K562 (cell line): ENCODE results near the gene SMIM13. TPM values are rescaled to one million over a fixed set of nuclear protein-coding genes. Genes with fewer than 3 reads are reported as not detected.

Experiments
- AFF1 ChIP-seq, 2 experiments: fragments of 450-650 bp; IDR thresholded peaks; 2 replicates each; pipeline ENCODE4 v1.6.1; 2018; ENCODE audit warnings: mild to moderate bottlenecking in 2 of 2, low read depth in 1 of 2; ENCODE audit not compliant: partially characterized antibody in 2 of 2
- CEBPB ChIP-seq: fragments of 450-650 bp; IDR thresholded peaks from 2 replicates; pipeline ENCODE4 v1.6.1; 2016; ENCODE audit warnings: missing genetic modification characterization, missing compliant biosample characterization
- ELF1 ChIP-seq: fragments of 200-800 bp; sonication (Bioruptor generic); IDR thresholded peaks from 2 replicates; pipeline ENCODE4 v1.6.1; 2016; ENCODE audit warnings: missing genetic modification characterization, missing compliant biosample characterization
- EP300 ChIP-seq: IDR thresholded peaks from 2 replicates; pipeline ENCODE4 v1.6.1; 2012; ENCODE audit warnings: low read length, improper control_type of control experiment
- GABPA ChIP-seq: fragments of 200-800 bp; sonication (Bioruptor generic); conservative IDR thresholded peaks from 2 replicates; pipeline ENCODE4 v1.6.1; 2016; ENCODE audit warnings: low read depth, missing genetic modification characterization, missing compliant biosample characterization
- JUN ChIP-seq, 2 experiments: sonication (generic) in 1 of 2; formaldehyde crosslinking in 1 of 2; IDR thresholded peaks; 2 replicates each; pipeline versions ENCODE4 v1.6.1 to v1.8.0; 2012 to 2022; ENCODE audit warnings: borderline replicate concordance in 2 of 2, mild to moderate bottlenecking in 2 of 2, improper control_type of control experiment in 1 of 2, low read depth in 1 of 2, low read length in 1 of 2, missing genetic modification reagents in 1 of 2
- MEF2D ChIP-seq: conservative IDR thresholded peaks from 2 replicates; pipeline ENCODE4 v1.6.1; 2016; ENCODE audit warnings: low read depth, missing genetic modification characterization, missing compliant biosample characterization
- PRPF4 ChIP-seq: fragments of 200-400 bp; formaldehyde crosslinking; IDR thresholded peaks from one replicate; pipeline ENCODE4 v1.6.1; 2017; ENCODE audit warnings: low read length, low read depth, mild to moderate bottlenecking; ENCODE audit not compliant: insufficient read depth, poor library complexity, severe bottlenecking
- RFX5 ChIP-seq: IDR thresholded peaks from 2 replicates; pipeline ENCODE4 v1.6.1; 2011; ENCODE audit warnings: low read depth, mild to moderate bottlenecking, improper control_type of control experiment, low read length
- SMARCB1 ChIP-seq: IDR thresholded peaks from 2 replicates; pipeline ENCODE4 v1.6.1; 2011; ENCODE audit warnings: improper control_type of control experiment, low read depth; ENCODE audit not compliant: insufficient read length
- TARDBP ChIP-seq: fragments of 450-650 bp; IDR thresholded peaks from 2 replicates; pipeline ENCODE4 v1.6.1; 2016
- TOE1 ChIP-seq, 2 experiments: fragments of 450-650 bp in 1 of 2; sonication (generic) in 1 of 2; formaldehyde crosslinking in 1 of 2; IDR thresholded peaks; 2 replicates each; pipeline versions ENCODE4 v1.7.1 to v1.8.0; 2016 to 2022; ENCODE audit warnings: borderline replicate concordance in 2 of 2, mild to moderate bottlenecking in 2 of 2, antibody characterized with exemption in 1 of 2, inconsistent platforms in 1 of 2, low read depth in 1 of 2, missing genetic modification reagents in 1 of 2, moderate library complexity in 1 of 2
- ZEB2 ChIP-seq: fragments of 450-650 bp; IDR thresholded peaks from 2 replicates; pipeline ENCODE4 v1.6.1; 2016
- ZNF124 ChIP-seq: sonication (generic); formaldehyde crosslinking; IDR thresholded peaks from 2 replicates; pipeline ENCODE4 v1.8.1; 2022; ENCODE audit warnings: missing genetic modification reagents
- ZNF212 ChIP-seq: fragments of 450-650 bp; formaldehyde crosslinking; IDR thresholded peaks from 2 replicates; pipeline ENCODE4 v1.4.0; 2020; ENCODE audit warnings: mild to moderate bottlenecking
- ZNF253 ChIP-seq: fragments of 250-450 bp; sonication (Bioruptor Pico); conservative IDR thresholded peaks from 2 replicates; pipeline ENCODE4 v1.6.1; 2021; ENCODE audit warnings: mild to moderate bottlenecking
- ZNF384 ChIP-seq: IDR thresholded peaks from 2 replicates; pipeline ENCODE4 v1.6.1; 2012; ENCODE audit warnings: low read depth, low read length, improper control_type of control experiment
- ZNF41 ChIP-seq: fragments of 250-450 bp; sonication (Bioruptor Pico); conservative IDR thresholded peaks from 2 replicates; pipeline ENCODE4 v1.4.0; 2020; ENCODE audit warnings: mild to moderate bottlenecking
- ZNF436 ChIP-seq: fragments of 250-450, 450-650 bp; sonication (Bioruptor Pico); formaldehyde crosslinking; IDR thresholded peaks from 2 replicates; pipeline ENCODE4 v1.7.0; 2020; ENCODE audit warnings: mild to moderate bottlenecking
- ZNF696 ChIP-seq: fragments of 250-450 bp; sonication (Bioruptor Pico); conservative IDR thresholded peaks from 2 replicates; pipeline ENCODE4 v1.4.0; 2020; ENCODE audit warnings: mild to moderate bottlenecking, moderate library complexity
- polyA plus RNA-seq, 8 experiments: library from polyadenylated mRNA; depleted of rRNA in 4 of 8; stranded (reverse) in 5 of 8; unstranded in 3 of 8; fragments of >200 nt; fragmentation: Nextera tagmentation in 2 of 8; fragmentation: Illumina TruSeq in 1 of 8; extraction: Ambion mirVana in 2 of 8; extraction: Trizol in 1 of 8; gene quantifications; 2 replicates each; pipeline versions ENCODE4 v1.2.1 to v1.2.3, GENCODE V29; 2011 to 2014; ENCODE audit warnings: inconsistent platforms in 1 of 8, missing spikeins in 1 of 8
- total RNA-seq, 7 experiments: library from RNA; depleted of rRNA in 6 of 7; stranded (reverse); fragments of >200 nt in 6 of 7; fragmentation: Illumina TruSeq in 2 of 7; extraction: Trizol in 2 of 7; gene quantifications; 2 replicates each; pipeline versions ENCODE4 v1.2.1 to v1.2.3, GENCODE V29; 2011 to 2021; ENCODE audit warnings: low replicate concordance in 1 of 7

SMIM13 gene
- total and polyA plus RNA-seq, 9 of the 15 experiments (the other 6 are each of a cell fraction or from before 2014, with no cell fraction given) = 5.5 to 24.8 (median 11.7) TPM

GRCh38 chr6:11111769-11112437 lies 18.3 kb downstream of the SMIM13 start (continued):
- TF ChIP-seq ZNF124 = no peak
- no peak for TF ChIP-seq RFX5
- no peak for TF ChIP-seq ZNF253 (CRISPR knock-in tag)
- TF ChIP-seq SMARCB1 = no peak
- no peak for TF ChIP-seq ZNF436 (CRISPR knock-in tag)
- TF ChIP-seq EP300 = peak; percentile 49; the same call in 1 of the 2 replicates
- TF ChIP-seq TARDBP = no peak
- peak; percentile 71; the same call in 1 of the 2 replicates for TF ChIP-seq ELF1 (tag)
- TF ChIP-seq ZNF212 (CRISPR knock-in tag) = no peak
- peak; percentile 1; the same call in 1 of the 2 replicates for TF ChIP-seq JUN (IDR thresholded peaks at IDR 0.05; ENCODE audit: borderline replicate concordance, low read depth, low read length)
- TF ChIP-seq JUN (CRISPR knock-in tag; IDR thresholded peaks at IDR 0.05; ENCODE audit: borderline replicate concordance) = no peak
- TF ChIP-seq ZNF41 (CRISPR knock-in tag) = 0 out of 2 replicates have a peak, but pooled peaks have one; percentile 8
- TF ChIP-seq MEF2D (tag) = 0 out of 2 replicates have a peak, but pooled peaks have one; percentile 4
- no peak for TF ChIP-seq ZNF696 (CRISPR knock-in tag)
- TF ChIP-seq GABPA (tag) = peak; percentile 77
- no peak for TF ChIP-seq TOE1 (IDR thresholded peaks at IDR 0.05; ENCODE audit: borderline replicate concordance)
- no peak for TF ChIP-seq TOE1 (CRISPR knock-in tag; IDR thresholded peaks at IDR 0.05; ENCODE audit: borderline replicate concordance, low read depth)
- peak; percentile 69 for TF ChIP-seq ZEB2
- no peak for TF ChIP-seq ZNF384
- TF ChIP-seq AFF1 (IDR thresholded peaks at IDR 0.05; ENCODE audit: low read depth in 1 of 2, partially characterized antibody in 2 of 2) = peak in 1 of 2 experiments; percentile 17
- peak; percentile 80 for TF ChIP-seq CEBPB (tag)
- no peak for TF ChIP-seq PRPF4
